ENCODE results near the gene TBCEL.

The TBCEL gene

GRCh38 chr11:120988603-120989002 lies 35.3 kb upstream of the TBCEL start:
- Histone ChIP-seq H3K9ac (ENCODE audit: insufficient read length, low read depth) (no peak overlapping the region), H3K36me3 (ENCODE audit: insufficient read depth, insufficient read length, low read length) (no peaks in the 10 kb centered on the region), H3K27me3 (ENCODE audit: insufficient read depth, insufficient read length) (peaks cover 7% of the 10 kb centered on the region), H3K4me3 (ENCODE audit: insufficient read length, low read depth) (no peak overlapping the region), H3K9me3 (ENCODE audit: insufficient read depth, low read length) (no peaks in the 10 kb centered on the region), H3K4me1 (ENCODE audit: insufficient read depth, insufficient read length) (peaks cover 6% of the 10 kb centered on the region)
- no peak for TF ChIP-seq SUZ12 (IDR thresholded peaks at IDR 0.05; ENCODE audit: extremely low read depth, insufficient read depth, insufficient read length)
- no peak for TF ChIP-seq YY1 (IDR thresholded peaks at IDR 0.05; ENCODE audit: insufficient read depth, insufficient read length)
- no peak for TF ChIP-seq ZNF274 (IDR thresholded peaks at IDR 0.05; ENCODE audit: low read depth, low read length)
- DNase-seq (ENCODE audit: low read depth, low spot score) = no peak

GRCh38 chr11:120991830-120992686 lies 31.8 kb upstream of the TBCEL start:
- Histone ChIP-seq H3K9me3 (ENCODE audit: insufficient read depth, low read length) (no peaks in the 10 kb centered on the region), H3K4me3 (ENCODE audit: insufficient read length, low read depth) (no peak overlapping the region), H3K27me3 (ENCODE audit: insufficient read depth, insufficient read length) (no peaks in the 10 kb centered on the region), H3K36me3 (ENCODE audit: insufficient read depth, insufficient read length, low read length) (no peaks in the 10 kb centered on the region), H3K4me1 (ENCODE audit: insufficient read depth, insufficient read length) (peaks cover 3% of the 10 kb centered on the region), H3K9ac (ENCODE audit: insufficient read length, low read depth) (no peak overlapping the region)
- TF ChIP-seq YY1 (IDR thresholded peaks at IDR 0.05; ENCODE audit: insufficient read depth, insufficient read length) (no peak), SUZ12 (IDR thresholded peaks at IDR 0.05; ENCODE audit: extremely low read depth, insufficient read depth, insufficient read length) (no peak), ZNF274 (IDR thresholded peaks at IDR 0.05; ENCODE audit: low read depth, low read length) (no peak)
- DNase-seq (ENCODE audit: low read depth, low spot score) = no peak

GRCh38 chr11:120994091-120994859 lies 29.6 kb upstream of the TBCEL start:
- H3K4me1 ChIP-seq (ENCODE audit: insufficient read depth, insufficient read length) = peaks cover 2% of the 10 kb centered on the region
- no peaks in the 10 kb centered on the region for H3K9me3 ChIP-seq (ENCODE audit: insufficient read depth, low read length)
- no peaks in the 10 kb centered on the region for H3K27me3 ChIP-seq (ENCODE audit: insufficient read depth, insufficient read length)
- TF ChIP-seq YY1 (IDR thresholded peaks at IDR 0.05; ENCODE audit: insufficient read depth, insufficient read length) (no peak), SUZ12 (IDR thresholded peaks at IDR 0.05; ENCODE audit: extremely low read depth, insufficient read depth, insufficient read length) (no peak), ZNF274 (IDR thresholded peaks at IDR 0.05; ENCODE audit: low read depth, low read length) (no peak)
- H3K36me3 ChIP-seq (ENCODE audit: insufficient read depth, insufficient read length, low read length) = no peaks in the 10 kb centered on the region
- no peak overlapping the region for H3K4me3 ChIP-seq (ENCODE audit: insufficient read length, low read depth)
- H3K9ac ChIP-seq (ENCODE audit: insufficient read length, low read depth) = no peak overlapping the region
- DNase-seq (ENCODE audit: low read depth, low spot score) = no peak

GRCh38 chr11:120995184-120995583 lies 28.7 kb upstream of the TBCEL start:
- TF ChIP-seq ZNF274 (IDR thresholded peaks at IDR 0.05; ENCODE audit: low read depth, low read length) = no peak
- TF ChIP-seq SUZ12 (IDR thresholded peaks at IDR 0.05; ENCODE audit: extremely low read depth, insufficient read depth, insufficient read length) = no peak
- TF ChIP-seq YY1 (IDR thresholded peaks at IDR 0.05; ENCODE audit: insufficient read depth, insufficient read length) = no peak
- Histone ChIP-seq H3K36me3 (ENCODE audit: insufficient read depth, insufficient read length, low read length) (no peaks in the 10 kb centered on the region), H3K9me3 (ENCODE audit: insufficient read depth, low read length) (no peaks in the 10 kb centered on the region), H3K4me1 (ENCODE audit: insufficient read depth, insufficient read length) (peaks cover 2% of the 10 kb centered on the region), H3K4me3 (ENCODE audit: insufficient read length, low read depth) (no peak overlapping the region), H3K27me3 (ENCODE audit: insufficient read depth, insufficient read length) (no peaks in the 10 kb centered on the region), H3K9ac (ENCODE audit: insufficient read length, low read depth) (no peak overlapping the region)
- no peak for DNase-seq (ENCODE audit: low read depth, low spot score)

- Histone ChIP-seq H3K9ac (ENCODE audit: insufficient read length, low read depth) (no peak overlapping the region), H3K9me3 (ENCODE audit: insufficient read depth, low read length) (no peaks in the 10 kb centered on the region), H3K4me3 (ENCODE audit: insufficient read length, low read depth) (no peak overlapping the region), H3K27me3 (ENCODE audit: insufficient read depth, insufficient read length) (no peaks in the 10 kb centered on the region), H3K4me1 (ENCODE audit: insufficient read depth, insufficient read length) (peaks cover 2% of the 10 kb centered on the region), H3K36me3 (ENCODE audit: insufficient read depth, insufficient read length, low read length) (no peaks in the 10 kb centered on the region)
- TF ChIP-seq SUZ12 (IDR thresholded peaks at IDR 0.05; ENCODE audit: extremely low read depth, insufficient read depth, insufficient read length) = no peak
- no peak for TF ChIP-seq YY1 (IDR thresholded peaks at IDR 0.05; ENCODE audit: insufficient read depth, insufficient read length)
- TF ChIP-seq ZNF274 (IDR thresholded peaks at IDR 0.05; ENCODE audit: low read depth, low read length) = no peak
- no peak for DNase-seq (ENCODE audit: low read depth, low spot score)
These were observed 26.9 kb upstream of the TBCEL start for GRCh38 chr11:120996973-120997372.

- Histone ChIP-seq H3K27me3 (ENCODE audit: insufficient read depth, insufficient read length) (no peaks in the 10 kb centered on the region), H3K36me3 (ENCODE audit: insufficient read depth, insufficient read length, low read length) (no peaks in the 10 kb centered on the region), H3K9me3 (ENCODE audit: insufficient read depth, low read length) (no peaks in the 10 kb centered on the region), H3K4me3 (ENCODE audit: insufficient read length, low read depth) (no peak overlapping the region), H3K9ac (ENCODE audit: insufficient read length, low read depth) (no peak overlapping the region), H3K4me1 (ENCODE audit: insufficient read depth, insufficient read length) (peaks cover 2% of the 10 kb centered on the region)
- DNase-seq (ENCODE audit: low read depth, low spot score) = no peak
- TF ChIP-seq ZNF274 (IDR thresholded peaks at IDR 0.05; ENCODE audit: low read depth, low read length) (no peak), YY1 (IDR thresholded peaks at IDR 0.05; ENCODE audit: insufficient read depth, insufficient read length) (no peak), SUZ12 (IDR thresholded peaks at IDR 0.05; ENCODE audit: extremely low read depth, insufficient read depth, insufficient read length) (no peak)
These were observed 25.3 kb upstream of the TBCEL start for GRCh38 chr11:120998581-120998980.
